CD14-positive monocyte (primary cell): ENCODE results near the gene NR2F1. TPM values are rescaled to one million over a fixed set of nuclear protein-coding genes. Genes with fewer than 3 reads are reported as not detected.

Source experiments
- DNase-seq, 3 donors: peaks; one replicate each; pipeline ENCODE4 v3.0.0-alpha.2; 2011 to 2022
- H2AFZ ChIP-seq: 2 replicates; pipeline ENCODE4 v1.6.0; 2012; ENCODE audit warnings: mild to moderate bottlenecking, low read depth, low read length, inconsistent platforms; ENCODE audit not compliant: insufficient read depth, poor library complexity, severe bottlenecking
- H3K27ac ChIP-seq, 2 donors: 1 replicate in 1 of 2; 2 replicates in 1 of 2; pipeline ENCODE4 v1.5.1; 2012 to 2013; ENCODE audit warnings: low read length in 2 of 2, control low read depth in 1 of 2, inconsistent platforms in 1 of 2, low read depth in 1 of 2, mild to moderate bottlenecking in 1 of 2
- H3K27me3 ChIP-seq, 2 donors: one replicate each; pipeline versions ENCODE4 v1.6.0 to v1.6.1; 2011 to 2013; ENCODE audit warnings: low read length in 2 of 2; ENCODE audit not compliant: control insufficient read depth in 2 of 2, insufficient read depth in 2 of 2
- H3K36me3 ChIP-seq, 2 donors: replicated peaks in 1 of 2; 1 replicate in 1 of 2; 2 replicates in 1 of 2; pipeline versions ENCODE4 v1.5.1 to v1.6.1; 2012 to 2013; ENCODE audit warnings: low read length in 2 of 2, control low read depth in 1 of 2, inconsistent platforms in 1 of 2, mild to moderate bottlenecking in 1 of 2; ENCODE audit not compliant: insufficient read depth in 2 of 2, control insufficient read depth in 1 of 2
- H3K4me1 ChIP-seq, 2 donors: 1 replicate in 1 of 2; 2 replicates in 1 of 2; pipeline versions ENCODE4 v1.5.1 to v1.6.1; 2012 to 2013; ENCODE audit warnings: low read length in 2 of 2, control low read depth in 1 of 2, inconsistent platforms in 1 of 2, mild to moderate bottlenecking in 1 of 2, moderate library complexity in 1 of 2; ENCODE audit not compliant: insufficient read depth in 2 of 2, control insufficient read depth in 1 of 2
- H3K4me2 ChIP-seq: replicated peaks from 2 replicates; pipeline ENCODE3; 2012; ENCODE audit warnings: low read length, moderate library complexity, mild to moderate bottlenecking; ENCODE audit not compliant: poor library complexity, severe bottlenecking; ENCODE audit errors: extremely low read depth
- H3K4me3 ChIP-seq, 3 experiments: fragments of 200-600 bp in 1 of 3; sonication (generic) in 1 of 3; replicated peaks in 1 of 3; 1 replicate in 2 of 3; 2 replicates in 1 of 3; pipeline ENCODE4 v1.5.1; 2011 to 2013; ENCODE audit warnings: low read length in 3 of 3, mild to moderate bottlenecking in 3 of 3, control low read depth in 2 of 3, low read depth in 2 of 3, inconsistent platforms in 1 of 3, moderate library complexity in 1 of 3
- H3K79me2 ChIP-seq: 2 replicates; pipeline ENCODE4 v1.6.0; 2012; ENCODE audit warnings: mild to moderate bottlenecking, control low read depth, inconsistent platforms, low read length, moderate library complexity; ENCODE audit not compliant: insufficient read depth
- H3K9ac ChIP-seq: 2 replicates; pipeline ENCODE4 v1.6.0; 2017; ENCODE audit warnings: low read length, mild to moderate bottlenecking; ENCODE audit not compliant: insufficient read depth, poor library complexity, severe bottlenecking
- H3K9me3 ChIP-seq, 2 donors: replicated peaks in 1 of 2; 1 replicate in 1 of 2; 2 replicates in 1 of 2; pipeline versions ENCODE4 v1.5.1 to v1.6.1; 2012 to 2013; ENCODE audit warnings: low read length in 2 of 2, control low read depth in 1 of 2; ENCODE audit not compliant: control insufficient read depth in 1 of 2, insufficient read depth in 1 of 2
- H4K20me1 ChIP-seq: 2 replicates; pipeline ENCODE4 v1.6.0; 2012; ENCODE audit warnings: mild to moderate bottlenecking, low read length, control low read depth, moderate library complexity; ENCODE audit not compliant: insufficient read depth
- H3K27ac Mint-ChIP-seq, 7 donors: one replicate each; pipeline ENCODE4 v1.8.0; 2020; ENCODE audit warnings: mild to moderate bottlenecking in 7 of 7, mixed read lengths in 7 of 7, moderate library complexity in 6 of 7, inconsistent platforms in 2 of 7
- H3K27me3 Mint-ChIP-seq, 3 donors: one replicate each; pipeline ENCODE4 v1.8.0; 2021 to 2022; ENCODE audit warnings: low read depth in 3 of 3, mild to moderate bottlenecking in 3 of 3, mixed read lengths in 3 of 3, moderate library complexity in 3 of 3, inconsistent platforms in 1 of 3
- H3K36me3 Mint-ChIP-seq, 2 donors: one replicate each; pipeline ENCODE4 v1.8.0; 2020; ENCODE audit warnings: mixed read lengths in 2 of 2, inconsistent platforms in 1 of 2, mild to moderate bottlenecking in 1 of 2
- H3K4me1 Mint-ChIP-seq: one replicate; pipeline ENCODE4 v1.8.0; 2020; ENCODE audit warnings: mild to moderate bottlenecking, mixed read lengths
- H3K4me3 Mint-ChIP-seq, 2 donors: one replicate each; pipeline ENCODE4 v1.8.0; 2020; ENCODE audit warnings: mild to moderate bottlenecking in 2 of 2, mixed read lengths in 2 of 2, moderate library complexity in 1 of 2
- H3K9me3 Mint-ChIP-seq, 7 donors: one replicate each; pipeline ENCODE4 v1.8.0; 2020 to 2022; ENCODE audit warnings: mixed read lengths in 7 of 7, mild to moderate bottlenecking in 6 of 7, moderate library complexity in 6 of 7, inconsistent platforms in 2 of 7
- CTCF ChIP-seq: fragments of 200-600 bp; IDR thresholded peaks from one replicate; pipeline ENCODE4 v1.8.0; 2022; ENCODE audit warnings: antibody characterized with exemption, mild to moderate bottlenecking
- WGBS: methylation state at CpG from one replicate; pipeline ENCODE4 v1.1.5; 2013; ENCODE audit warnings: missing lambda C conversion rate; ENCODE audit not compliant: insufficient coverage; 5-methylcytosine and 5-hydroxymethylcytosine counted together
- intact Hi-C, 2 donors: fragments of 100-400 bp; cut with micrococcal nuclease; formaldehyde crosslinking; loops; one replicate each; pipeline versions ENCODE4 v1.15.0 to v1.15.1; 2023
- polyA plus RNA-seq, 3 donors: library from polyadenylated mRNA; depleted of rRNA in 1 of 3; unstranded in 2 of 3; stranded (reverse) in 1 of 3; fragments of 300-500 nt in 2 of 3; fragments of >200 nt in 1 of 3; fragmentation: Illumina TruSeq in 2 of 3; gene quantifications; 1 replicate in 2 of 3; 2 replicates in 1 of 3; pipeline ENCODE4 v1.2.3, GENCODE V29; 2012 to 2021

Gene NR2F1
- polyA plus RNA-seq, 3 donors = not detected

DNA sequence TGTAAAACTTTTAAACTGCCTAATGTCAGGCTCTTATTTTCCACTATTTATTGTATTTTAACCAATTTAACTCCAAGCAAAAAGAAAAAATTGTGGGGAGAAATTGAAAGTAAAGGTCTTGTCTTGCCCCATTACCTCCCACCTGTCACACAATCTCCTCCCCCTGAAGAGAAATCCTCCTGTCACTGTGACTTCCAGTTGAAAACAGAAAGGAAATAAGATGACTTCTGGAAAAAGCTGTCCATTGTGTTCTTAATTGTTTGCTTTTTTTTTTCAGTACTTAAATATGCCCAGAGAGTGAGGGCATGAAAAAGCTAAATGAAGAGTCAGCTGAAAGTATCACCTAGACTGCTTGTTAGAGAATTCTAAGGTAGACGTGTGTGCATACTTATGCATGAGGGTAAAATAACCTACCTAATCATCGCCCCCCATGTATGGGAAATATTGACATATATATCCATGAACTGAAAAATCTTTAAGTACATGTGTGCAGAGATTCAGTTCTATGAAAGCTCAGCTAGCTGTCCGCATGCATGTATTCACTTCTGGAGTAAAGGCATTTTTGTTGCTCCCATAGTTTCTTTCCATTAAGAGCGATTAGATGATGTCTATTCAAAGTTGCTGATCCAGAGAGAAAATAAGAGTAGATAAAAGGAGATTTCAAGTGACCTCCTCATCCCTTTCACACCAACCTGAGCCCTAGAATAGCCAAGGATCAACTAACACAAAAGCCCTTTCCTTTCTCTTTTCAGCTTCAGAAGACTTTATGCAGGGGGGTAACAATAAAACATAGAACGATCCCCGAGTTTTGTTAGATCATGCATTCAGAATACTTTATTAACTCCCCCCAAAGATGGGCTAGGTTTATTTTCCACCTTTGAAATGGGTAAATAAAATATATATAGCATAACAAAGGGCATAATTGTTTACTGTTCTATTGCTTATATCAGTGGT is 7.3 kb upstream of the NR2F1 start:
- Histone ChIP-seq H3K4me2 (no peak overlapping the region), H4K20me1 (no peaks in the 10 kb centered on the region), H3K9ac (no peak overlapping the region), H3K4me1 (peaks cover 25 to 27% of the 10 kb centered on the region in 2 donors), H2AFZ (no peak overlapping the region), H3K36me3 (no peaks in the 10 kb centered on the region), H3K27ac (no peak overlapping the region), H3K9me3 (peaks cover 5 to 68% of the 10 kb centered on the region in 2 donors), H3K4me3 (no peak overlapping the region), H3K79me2 (no peaks in the 10 kb centered on the region), H3K27me3 (peaks cover 91 to 100% of the 10 kb centered on the region in 2 donors)
- no CpG with 5 or more reads among the region's 6 CpGs for WGBS
- Mint-ChIP-seq H3K4me3 (peak overlapping the region in 1 of 2 donors; percentile 72), H3K4me1 (peaks cover 36% of the 10 kb centered on the region), H3K36me3 (peaks cover 3 to 11% of the 10 kb centered on the region in 2 donors), H3K27ac (no peak overlapping the region), H3K27me3 (peaks cover 59 to 98% (median 60%) of the 10 kb centered on the region in 3 donors), H3K9me3 (peaks cover 0 to 26% (median 19%) of the 10 kb centered on the region in 7 donors)
- intact Hi-C loops = no loop called here
- no peak for TF ChIP-seq CTCF
- no peak for DNase-seq

GRCh38 chr5:93576994-93577853 is 5.8 kb upstream of the NR2F1 start:
- Mint-ChIP-seq H3K27ac (no peak overlapping the region), H3K4me1 (peaks cover 30% of the 10 kb centered on the region), H3K4me3 (peak overlapping the region in 1 of 2 donors; percentile 81), H3K27me3 (peaks cover 44 to 85% (median 45%) of the 10 kb centered on the region in 3 donors), H3K9me3 (peaks cover 0 to 23% (median 11%) of the 10 kb centered on the region in 7 donors), H3K36me3 (peaks cover 0 to 13% of the 10 kb centered on the region in 2 donors)
- no peaks in the 10 kb centered on the region for H3K79me2 ChIP-seq
- 3% methylated on average over 5 of the region's 9 CpGs for WGBS
- DNase-seq = no peak
- H3K27me3 ChIP-seq = peaks cover 86 to 100% of the 10 kb centered on the region in 2 donors
- no peak overlapping the region for H3K4me3 ChIP-seq
- H3K9me3 ChIP-seq = peaks cover 0 to 65% of the 10 kb centered on the region in 2 donors
- no peak overlapping the region for H2AFZ ChIP-seq
- H3K36me3 ChIP-seq = no peaks in the 10 kb centered on the region
- no peak overlapping the region for H3K4me2 ChIP-seq
- no peak overlapping the region for H3K27ac ChIP-seq
- H3K9ac ChIP-seq = no peak overlapping the region
- intact Hi-C loops = no loop called here
- H3K4me1 ChIP-seq = peaks cover 23 to 34% of the 10 kb centered on the region in 2 donors
- no peaks in the 10 kb centered on the region for H4K20me1 ChIP-seq
- no peak for TF ChIP-seq CTCF
